HEK293 (cell line): ENCODE results near the gene OR52N4.

Source experiments
- CTCF ChIA-PET: fragments of 350-600 bp; formaldehyde crosslinking; extraction: SDS; loops from one replicate; lab custom pipeline; 2021; ENCODE audit warnings: antibody characterized with exemption; lab: Yijun Ruan, JAX
- POLR2A ChIA-PET: fragments of 300-600 bp; formaldehyde crosslinking; extraction: SDS; loops from one replicate; lab custom pipeline; 2020; ENCODE audit warnings: antibody characterized with exemption, inconsistent platforms; lab: Yijun Ruan, JAX
- H3K27ac ChIP-seq: fragments of 200-500 bp; sonication (Bioruptor generic); 2 replicates; pipeline ENCODE4 v1.5.1; 2014; ENCODE audit warnings: low read depth, low read length, control low read depth, inconsistent platforms; ENCODE audit errors: extremely low read depth
- H3K36me3 ChIP-seq, 2 experiments: fragments of 200-500 bp in 1 of 2; sonication (Bioruptor generic) in 1 of 2; 1 replicate in 1 of 2; 2 replicates in 1 of 2; pipeline ENCODE4 v1.5.1; 2014 to 2017; ENCODE audit warnings: inconsistent platforms in 2 of 2, low read length in 2 of 2; ENCODE audit not compliant: control insufficient read depth in 2 of 2, insufficient read depth in 1 of 2
- H3K4me1 ChIP-seq: fragments of 200-500 bp; sonication (Bioruptor generic); 2 replicates; pipeline ENCODE4 v1.5.1; 2014; ENCODE audit warnings: mild to moderate bottlenecking, low read length, inconsistent platforms; ENCODE audit not compliant: control insufficient read depth, insufficient read depth
- H3K4me3 ChIP-seq: 2 replicates; pipeline ENCODE4 v1.5.1; 2011; ENCODE audit warnings: low read depth, mild to moderate bottlenecking, control low read depth, low read length, moderate library complexity
- H3K9me3 ChIP-seq: fragments of 200-500 bp; sonication (Bioruptor generic); 2 replicates; pipeline ENCODE4 v1.5.1; 2014; ENCODE audit warnings: low read depth, low read length, inconsistent platforms; ENCODE audit not compliant: control insufficient read depth, insufficient read depth
- GLI2 ChIP-seq: fragments of 450-650 bp; formaldehyde crosslinking; IDR thresholded peaks from 2 replicates; pipeline ENCODE4; 2017; ENCODE audit warnings: missing biosample characterization, missing genetic modification characterization, low read depth, borderline replicate concordance
- KLF9 ChIP-seq: fragments of 450-650 bp; formaldehyde crosslinking; IDR thresholded peaks from 2 replicates; pipeline ENCODE4 v1.5.1; 2016; ENCODE audit warnings: missing biosample characterization, missing genetic modification characterization, low read depth
- OVOL3 ChIP-seq: fragments of 450-650 bp; formaldehyde crosslinking; IDR thresholded peaks from 2 replicates; pipeline ENCODE4 v1.5.1; 2016; ENCODE audit warnings: missing biosample characterization, missing genetic modification characterization
- SCRT2 ChIP-seq: fragments of 450-650 bp; formaldehyde crosslinking; IDR thresholded peaks from 2 replicates; pipeline ENCODE4 v1.5.1; 2016; ENCODE audit warnings: missing biosample characterization, missing genetic modification characterization
- ZBTB1 ChIP-seq: fragments of 450-650 bp; formaldehyde crosslinking; IDR thresholded peaks from 2 replicates; pipeline ENCODE4 v1.5.1; 2016; ENCODE audit warnings: missing biosample characterization, missing genetic modification characterization
- ZBTB21 ChIP-seq: fragments of 450-650 bp; formaldehyde crosslinking; IDR thresholded peaks from 2 replicates; pipeline ENCODE4 v1.5.1; 2017; ENCODE audit warnings: missing biosample characterization, missing genetic modification characterization
- ZIC2 ChIP-seq: fragments of 450-650 bp; formaldehyde crosslinking; IDR thresholded peaks from 2 replicates; pipeline ENCODE4 v1.5.1; 2016; ENCODE audit warnings: missing biosample characterization, missing genetic modification characterization
- ZNF138 ChIP-seq: fragments of 450-650 bp; formaldehyde crosslinking; IDR thresholded peaks from 2 replicates; pipeline ENCODE4 v1.5.1; 2016; ENCODE audit warnings: missing biosample characterization, missing genetic modification characterization, borderline replicate concordance
- ZNF146 ChIP-seq: fragments of 450-650 bp; formaldehyde crosslinking; IDR thresholded peaks from 2 replicates; pipeline ENCODE4 v1.5.1; 2016; ENCODE audit warnings: missing biosample characterization, missing genetic modification characterization
- ZNF214 ChIP-seq: fragments of 450-650 bp; formaldehyde crosslinking; IDR thresholded peaks from 2 replicates; pipeline ENCODE4 v1.5.1; 2017; ENCODE audit warnings: missing biosample characterization, mild to moderate bottlenecking, missing genetic modification characterization, borderline replicate concordance
- ZNF324 ChIP-seq: fragments of 450-650 bp; formaldehyde crosslinking; IDR thresholded peaks from 2 replicates; pipeline ENCODE4 v1.5.1; 2016; ENCODE audit warnings: missing biosample characterization, missing genetic modification characterization
- ZNF596 ChIP-seq: fragments of 450-650 bp; IDR thresholded peaks from 2 replicates; pipeline ENCODE4 v1.5.0; 2018; ENCODE audit warnings: missing biosample characterization, mild to moderate bottlenecking, missing genetic modification characterization, moderate library complexity
- ZNF791 ChIP-seq: fragments of 450-650 bp; formaldehyde crosslinking; IDR thresholded peaks from 2 replicates; pipeline ENCODE4 v1.5.1; 2016; ENCODE audit warnings: missing biosample characterization, missing genetic modification characterization
- TF ChIP-seq, protein P1 (sequence below): fragments of 450-650 bp; formaldehyde crosslinking; IDR thresholded peaks from 2 replicates; pipeline ENCODE4 v1.5.1; 2016; ENCODE audit warnings: missing biosample characterization, missing genetic modification characterization
- TF ChIP-seq, protein P2 (sequence below): fragments of 450-650 bp; formaldehyde crosslinking; IDR thresholded peaks from 2 replicates; pipeline ENCODE4 v1.5.0; 2017; ENCODE audit warnings: missing biosample characterization, missing genetic modification characterization, borderline replicate concordance
- TF ChIP-seq, protein P3 (sequence below): fragments of 450-650 bp; formaldehyde crosslinking; IDR thresholded peaks from 2 replicates; pipeline ENCODE4 v1.5.1; 2016; ENCODE audit warnings: missing biosample characterization, missing genetic modification characterization, low read depth
- TF ChIP-seq, protein P4 (sequence below): fragments of 450-650 bp; formaldehyde crosslinking; IDR thresholded peaks from 2 replicates; pipeline ENCODE4 v1.5.1; 2017; ENCODE audit warnings: missing biosample characterization, missing genetic modification characterization
- TF ChIP-seq, protein P5 (sequence below): fragments of 450-650 bp; formaldehyde crosslinking; IDR thresholded peaks from 2 replicates; pipeline ENCODE4 v1.5.1; 2016; ENCODE audit warnings: missing biosample characterization, missing genetic modification characterization, borderline replicate concordance
- TF ChIP-seq, protein P6 (sequence below): fragments of 450-650 bp; formaldehyde crosslinking; IDR thresholded peaks from 2 replicates; pipeline ENCODE4 v1.5.1; 2016; ENCODE audit warnings: missing biosample characterization, missing genetic modification characterization

The OR52N4 gene

DNA sequence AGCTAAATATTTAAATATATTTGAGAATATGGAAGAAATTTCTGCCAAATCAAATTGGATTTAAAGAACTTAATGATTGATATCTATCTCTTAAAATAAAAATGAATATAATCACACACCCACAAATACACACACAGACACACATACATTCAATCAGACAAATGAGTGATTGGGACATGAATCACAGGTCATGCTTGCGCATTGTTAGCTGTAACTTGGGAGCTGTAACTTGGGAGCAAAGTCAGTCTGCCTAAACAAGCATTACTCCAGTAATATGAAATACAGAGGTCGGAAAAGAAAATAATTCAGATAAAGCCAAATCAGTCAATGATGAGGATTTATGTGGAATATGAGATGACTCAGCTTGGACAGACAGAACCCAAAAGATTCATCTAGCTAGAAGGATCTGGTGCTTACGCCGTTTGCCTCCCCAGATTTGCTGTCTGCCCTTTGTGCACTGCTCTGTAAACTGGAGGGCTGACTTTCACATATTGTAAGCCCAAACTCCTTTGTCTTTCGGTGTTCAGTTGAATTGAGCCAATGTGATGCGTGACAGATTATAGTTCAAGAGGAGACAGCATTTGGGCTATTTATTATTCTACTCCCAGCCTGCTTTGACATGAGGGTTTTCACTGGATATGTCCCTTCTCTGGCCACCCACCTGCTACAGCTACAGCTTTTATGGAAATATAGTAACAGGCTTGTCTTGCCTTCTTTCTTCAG lies 16.2 kb upstream of the OR52N4 start (continued):
- TF ChIP-seq, protein P1, sequence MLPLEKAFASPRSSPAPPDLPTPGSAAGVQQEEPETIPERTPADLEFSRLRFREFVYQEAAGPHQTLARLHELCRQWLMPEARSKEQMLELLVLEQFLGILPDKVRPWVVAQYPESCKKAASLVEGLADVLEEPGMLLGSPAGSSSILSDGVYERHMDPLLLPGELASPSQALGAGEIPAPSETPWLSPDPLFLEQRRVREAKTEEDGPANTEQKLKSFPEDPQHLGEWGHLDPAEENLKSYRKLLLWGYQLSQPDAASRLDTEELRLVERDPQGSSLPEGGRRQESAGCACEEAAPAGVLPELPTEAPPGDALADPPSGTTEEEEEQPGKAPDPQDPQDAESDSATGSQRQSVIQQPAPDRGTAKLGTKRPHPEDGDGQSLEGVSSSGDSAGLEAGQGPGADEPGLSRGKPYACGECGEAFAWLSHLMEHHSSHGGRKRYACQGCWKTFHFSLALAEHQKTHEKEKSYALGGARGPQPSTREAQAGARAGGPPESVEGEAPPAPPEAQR (tag by site-specific recombination) = no peak
- TF ChIP-seq ZBTB21 (tag by site-specific recombination) = no peak
- TF ChIP-seq, protein P2, sequence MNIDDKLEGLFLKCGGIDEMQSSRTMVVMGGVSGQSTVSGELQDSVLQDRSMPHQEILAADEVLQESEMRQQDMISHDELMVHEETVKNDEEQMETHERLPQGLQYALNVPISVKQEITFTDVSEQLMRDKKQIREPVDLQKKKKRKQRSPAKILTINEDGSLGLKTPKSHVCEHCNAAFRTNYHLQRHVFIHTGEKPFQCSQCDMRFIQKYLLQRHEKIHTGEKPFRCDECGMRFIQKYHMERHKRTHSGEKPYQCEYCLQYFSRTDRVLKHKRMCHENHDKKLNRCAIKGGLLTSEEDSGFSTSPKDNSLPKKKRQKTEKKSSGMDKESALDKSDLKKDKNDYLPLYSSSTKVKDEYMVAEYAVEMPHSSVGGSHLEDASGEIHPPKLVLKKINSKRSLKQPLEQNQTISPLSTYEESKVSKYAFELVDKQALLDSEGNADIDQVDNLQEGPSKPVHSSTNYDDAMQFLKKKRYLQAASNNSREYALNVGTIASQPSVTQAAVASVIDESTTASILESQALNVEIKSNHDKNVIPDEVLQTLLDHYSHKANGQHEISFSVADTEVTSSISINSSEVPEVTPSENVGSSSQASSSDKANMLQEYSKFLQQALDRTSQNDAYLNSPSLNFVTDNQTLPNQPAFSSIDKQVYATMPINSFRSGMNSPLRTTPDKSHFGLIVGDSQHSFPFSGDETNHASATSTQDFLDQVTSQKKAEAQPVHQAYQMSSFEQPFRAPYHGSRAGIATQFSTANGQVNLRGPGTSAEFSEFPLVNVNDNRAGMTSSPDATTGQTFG = no peak
- TF ChIP-seq, protein P3, sequence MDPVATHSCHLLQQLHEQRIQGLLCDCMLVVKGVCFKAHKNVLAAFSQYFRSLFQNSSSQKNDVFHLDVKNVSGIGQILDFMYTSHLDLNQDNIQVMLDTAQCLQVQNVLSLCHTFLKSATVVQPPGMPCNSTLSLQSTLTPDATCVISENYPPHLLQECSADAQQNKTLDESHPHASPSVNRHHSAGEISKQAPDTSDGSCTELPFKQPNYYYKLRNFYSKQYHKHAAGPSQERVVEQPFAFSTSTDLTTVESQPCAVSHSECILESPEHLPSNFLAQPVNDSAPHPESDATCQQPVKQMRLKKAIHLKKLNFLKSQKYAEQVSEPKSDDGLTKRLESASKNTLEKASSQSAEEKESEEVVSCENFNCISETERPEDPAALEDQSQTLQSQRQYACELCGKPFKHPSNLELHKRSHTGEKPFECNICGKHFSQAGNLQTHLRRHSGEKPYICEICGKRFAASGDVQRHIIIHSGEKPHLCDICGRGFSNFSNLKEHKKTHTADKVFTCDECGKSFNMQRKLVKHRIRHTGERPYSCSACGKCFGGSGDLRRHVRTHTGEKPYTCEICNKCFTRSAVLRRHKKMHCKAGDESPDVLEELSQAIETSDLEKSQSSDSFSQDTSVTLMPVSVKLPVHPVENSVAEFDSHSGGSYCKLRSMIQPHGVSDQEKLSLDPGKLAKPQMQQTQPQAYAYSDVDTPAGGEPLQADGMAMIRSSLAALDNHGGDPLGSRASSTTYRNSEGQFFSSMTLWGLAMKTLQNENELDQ (tag by site-specific recombination) = no peak
- no peak for TF ChIP-seq GLI2
- no peak for TF ChIP-seq ZBTB1 (tag by site-specific recombination)
- TF ChIP-seq ZNF596 (tag by site-specific recombination) = no peak

DNA sequence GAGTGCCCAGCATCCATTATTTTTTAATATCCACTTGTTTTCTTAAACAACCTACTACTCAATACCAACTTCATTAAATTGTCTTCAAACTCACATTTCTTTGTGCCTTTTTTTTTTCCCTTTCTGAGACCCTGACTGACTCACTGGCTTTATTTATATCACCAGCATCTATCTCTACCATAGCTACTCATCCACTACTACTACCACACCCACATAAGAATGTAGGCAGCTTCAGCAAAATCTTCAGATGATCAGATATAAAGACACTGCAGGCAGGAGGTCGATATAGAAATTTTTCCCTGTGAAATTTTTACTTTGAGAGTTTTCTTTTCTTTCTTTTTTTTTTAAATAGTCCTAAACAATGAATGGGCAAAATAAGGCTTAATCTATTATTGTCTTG lies 15.6 kb upstream of the OR52N4 start:
- no peaks in the 10 kb centered on the region for H3K36me3 ChIP-seq
- no peak overlapping the region for H3K27ac ChIP-seq
- no peak overlapping the region for H3K4me3 ChIP-seq
- no peak for TF ChIP-seq ZIC2 (tag by site-specific recombination)
- TF ChIP-seq ZNF214 (tag by site-specific recombination) = no peak
- no peak for TF ChIP-seq ZNF791
- TF ChIP-seq SCRT2 (tag by site-specific recombination) = no peak
- no peaks in the 10 kb centered on the region for H3K9me3 ChIP-seq
- H3K4me1 ChIP-seq = no peaks in the 10 kb centered on the region
- POLR2A ChIA-PET = no interaction called here
- CTCF ChIA-PET = no interaction called here

DNA sequence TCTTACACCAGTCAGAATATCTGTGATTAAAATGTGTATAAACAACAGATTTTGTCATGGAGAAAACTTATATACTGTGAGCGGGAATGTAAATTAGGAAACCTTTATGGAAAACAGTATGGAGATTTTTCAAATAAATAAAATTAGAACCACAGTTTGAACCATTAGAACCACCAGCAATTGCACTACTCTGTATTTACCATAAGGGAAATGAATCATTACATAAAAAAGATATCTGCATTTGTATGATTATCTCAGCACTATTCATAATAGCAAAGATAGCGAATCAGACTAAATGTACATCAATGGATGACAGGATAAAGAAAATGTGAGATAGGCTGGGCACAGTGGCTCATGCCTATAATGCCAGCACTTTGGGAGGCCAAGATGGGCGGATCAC lies 7.4 kb upstream of the OR52N4 start:
- Histone ChIP-seq H3K4me3 (no peak overlapping the region), H3K27ac (no peak overlapping the region), H3K36me3 (no peaks in the 10 kb centered on the region), H3K9me3 (no peaks in the 10 kb centered on the region), H3K4me1 (no peaks in the 10 kb centered on the region)
- ChIA-PET POLR2A (no interaction called here), CTCF (no interaction called here)
- TF ChIP-seq ZNF138 (tag by site-specific recombination) (no peak), ZNF324 (tag by site-specific recombination) (no peak), KLF9 (tag by site-specific recombination) (no peak), ZNF791 (no peak), OVOL3 (tag by site-specific recombination) (no peak), ZNF214 (tag by site-specific recombination) (no peak), ZNF146 (tag by site-specific recombination) (no peak)
- TF ChIP-seq, protein P4, sequence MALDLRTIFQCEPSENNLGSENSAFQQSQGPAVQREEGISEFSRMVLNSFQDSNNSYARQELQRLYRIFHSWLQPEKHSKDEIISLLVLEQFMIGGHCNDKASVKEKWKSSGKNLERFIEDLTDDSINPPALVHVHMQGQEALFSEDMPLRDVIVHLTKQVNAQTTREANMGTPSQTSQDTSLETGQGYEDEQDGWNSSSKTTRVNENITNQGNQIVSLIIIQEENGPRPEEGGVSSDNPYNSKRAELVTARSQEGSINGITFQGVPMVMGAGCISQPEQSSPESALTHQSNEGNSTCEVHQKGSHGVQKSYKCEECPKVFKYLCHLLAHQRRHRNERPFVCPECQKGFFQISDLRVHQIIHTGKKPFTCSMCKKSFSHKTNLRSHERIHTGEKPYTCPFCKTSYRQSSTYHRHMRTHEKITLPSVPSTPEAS = no peak
- TF ChIP-seq, protein P5, sequence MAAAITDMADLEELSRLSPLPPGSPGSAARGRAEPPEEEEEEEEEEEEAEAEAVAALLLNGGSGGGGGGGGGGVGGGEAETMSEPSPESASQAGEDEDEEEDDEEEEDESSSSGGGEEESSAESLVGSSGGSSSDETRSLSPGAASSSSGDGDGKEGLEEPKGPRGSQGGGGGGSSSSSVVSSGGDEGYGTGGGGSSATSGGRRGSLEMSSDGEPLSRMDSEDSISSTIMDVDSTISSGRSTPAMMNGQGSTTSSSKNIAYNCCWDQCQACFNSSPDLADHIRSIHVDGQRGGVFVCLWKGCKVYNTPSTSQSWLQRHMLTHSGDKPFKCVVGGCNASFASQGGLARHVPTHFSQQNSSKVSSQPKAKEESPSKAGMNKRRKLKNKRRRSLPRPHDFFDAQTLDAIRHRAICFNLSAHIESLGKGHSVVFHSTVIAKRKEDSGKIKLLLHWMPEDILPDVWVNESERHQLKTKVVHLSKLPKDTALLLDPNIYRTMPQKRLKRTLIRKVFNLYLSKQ (tag by site-specific recombination) = no peak
- TF ChIP-seq, protein P6, sequence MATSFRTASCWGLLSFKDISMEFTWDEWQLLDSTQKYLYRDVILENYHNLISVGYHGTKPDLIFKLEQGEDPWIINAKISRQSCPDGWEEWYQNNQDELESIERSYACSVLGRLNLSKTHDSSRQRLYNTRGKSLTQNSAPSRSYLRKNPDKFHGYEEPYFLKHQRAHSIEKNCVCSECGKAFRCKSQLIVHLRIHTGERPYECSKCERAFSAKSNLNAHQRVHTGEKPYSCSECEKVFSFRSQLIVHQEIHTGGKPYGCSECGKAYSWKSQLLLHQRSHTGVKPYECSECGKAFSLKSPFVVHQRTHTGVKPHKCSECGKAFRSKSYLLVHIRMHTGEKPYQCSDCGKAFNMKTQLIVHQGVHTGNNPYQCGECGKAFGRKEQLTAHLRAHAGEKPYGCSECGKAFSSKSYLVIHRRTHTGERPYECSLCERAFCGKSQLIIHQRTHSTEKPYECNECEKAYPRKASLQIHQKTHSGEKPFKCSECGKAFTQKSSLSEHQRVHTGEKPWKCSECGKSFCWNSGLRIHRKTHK (tag by site-specific recombination) = no peak
- TF ChIP-seq, protein P2 = no peak
